ENCODE measurements around the gene ACIN1. TPM values are rescaled to one million over a fixed set of nuclear protein-coding genes. Genes with fewer than 3 reads are reported as not detected.

ACIN1 gene
- total RNA-seq, 1 experiment from 2014 or later = 179 TPM

DNA sequence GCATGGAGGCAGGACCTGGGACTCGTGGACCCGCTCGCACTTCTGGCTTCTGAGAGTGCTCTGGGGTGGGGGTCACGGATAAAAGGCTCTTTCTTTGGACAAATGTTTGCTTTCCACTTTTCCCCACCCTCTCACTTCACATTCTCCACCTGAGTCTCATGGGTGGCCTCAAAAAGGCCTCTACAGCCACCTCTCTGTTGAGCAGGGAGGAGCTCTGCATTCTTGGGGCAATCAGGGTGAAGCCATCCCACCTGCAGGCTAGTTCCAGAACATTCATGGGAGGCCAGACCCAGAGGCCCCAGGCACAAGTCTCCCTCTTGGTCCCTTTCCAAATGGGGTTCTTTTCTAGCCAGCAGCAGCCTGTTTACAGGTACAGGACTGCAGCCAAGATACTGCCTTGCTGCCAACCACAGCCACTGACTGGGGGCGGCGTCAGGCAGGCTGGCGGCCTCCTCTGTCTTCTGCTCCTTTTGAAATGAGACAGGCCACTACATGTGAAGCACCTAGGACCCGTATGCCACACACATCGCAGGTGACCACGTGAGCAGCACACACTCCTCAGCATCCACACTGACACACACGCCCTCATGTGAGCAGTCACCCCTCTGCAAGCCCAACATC, 42.4 kb upstream of the ACIN1 start:
- Histone ChIP-seq H3K4me3 (replicated peaks in 1 of 2; ENCODE audit: low read depth in 1 of 2, low read length in 2 of 2) (no peak overlapping the region), H3K79me2 (ENCODE audit: insufficient read depth, low read length) (no peaks in the 10 kb centered on the region), H3K27me3 (ENCODE audit: insufficient read depth, low read length) (no peaks in the 10 kb centered on the region), H3K4me1 (ENCODE audit: control insufficient read depth in 1 of 2, insufficient read depth in 2 of 2, low read length in 2 of 2) (peaks cover 0 to 6% of the 10 kb centered on the region in 2 experiments; a peak in 2 of 4 replicates), H3K9me2 (ENCODE audit: insufficient read depth) (no peaks in the 10 kb centered on the region), H4K20me1 (ENCODE audit: insufficient read depth) (no peaks in the 10 kb centered on the region), H3K4me2 (ENCODE audit: low read length) (no peak overlapping the region), H3K27ac (ENCODE audit: low read depth, low read length) (no peak overlapping the region; the same call in 1 of the 2 replicates), H3K9me3 (ENCODE audit: control insufficient read depth in 1 of 2, insufficient read depth in 1 of 2, low read depth in 1 of 2, low read length in 2 of 2) (no peaks in the 10 kb centered on the region), H3K9ac (ENCODE audit: low read length) (no peak overlapping the region), H2AFZ (ENCODE audit: low read depth, low read length, poor library complexity, severe bottlenecking) (no peak overlapping the region), H3K36me3 (ENCODE audit: control insufficient read depth in 1 of 2, insufficient read depth in 2 of 2, low read length in 2 of 2) (no peaks in the 10 kb centered on the region)
- ChIA-PET RAD21 (ENCODE audit: low non-redundant PET in 1 of 2, low total read pairs in 2 of 2, uncharacterized antibody in 2 of 2, unreplicated experiment in 2 of 2) (no interaction called here), POLR2A (no interaction called here), CTCF (interaction anchor here (1.2 kb wide), 1 partner anchor 17 kb away, joined by 4 read pairs; no protein-coding TSS in a partner anchor)
- BruUV-seq (replicated peaks) = no TSS peak
- TF ChIP-seq MAX (IDR thresholded peaks at IDR 0.05) (no peak), CBX3 (IDR thresholded peaks at IDR 0.05; ENCODE audit: low read depth) (no peak), POLR2A (IDR thresholded peaks at IDR 0.05; ENCODE audit: borderline replicate concordance, extremely low read depth, insufficient read depth, insufficient read length) (no peak), EZH2phosphoT487 (IDR thresholded peaks at IDR 0.05; ENCODE audit: borderline replicate concordance) (no peak), ATF3 (IDR thresholded peaks at IDR 0.05) (no peak), ELF1 (IDR thresholded peaks at IDR 0.05; ENCODE audit: borderline replicate concordance, low read depth) (no peak), SP1 (IDR thresholded peaks at IDR 0.05; ENCODE audit: low read depth) (no peak), YY1 (IDR thresholded peaks at IDR 0.05; ENCODE audit: extremely low read depth, insufficient replicate concordance, low read depth, low read length) (no peak), RAD21 (IDR thresholded peaks at IDR 0.05; ENCODE audit: low read depth) (no peak), FOSL1 (IDR thresholded peaks at IDR 0.05; ENCODE audit: low read depth) (no peak)
- TF ChIP-seq, protein P1, sequence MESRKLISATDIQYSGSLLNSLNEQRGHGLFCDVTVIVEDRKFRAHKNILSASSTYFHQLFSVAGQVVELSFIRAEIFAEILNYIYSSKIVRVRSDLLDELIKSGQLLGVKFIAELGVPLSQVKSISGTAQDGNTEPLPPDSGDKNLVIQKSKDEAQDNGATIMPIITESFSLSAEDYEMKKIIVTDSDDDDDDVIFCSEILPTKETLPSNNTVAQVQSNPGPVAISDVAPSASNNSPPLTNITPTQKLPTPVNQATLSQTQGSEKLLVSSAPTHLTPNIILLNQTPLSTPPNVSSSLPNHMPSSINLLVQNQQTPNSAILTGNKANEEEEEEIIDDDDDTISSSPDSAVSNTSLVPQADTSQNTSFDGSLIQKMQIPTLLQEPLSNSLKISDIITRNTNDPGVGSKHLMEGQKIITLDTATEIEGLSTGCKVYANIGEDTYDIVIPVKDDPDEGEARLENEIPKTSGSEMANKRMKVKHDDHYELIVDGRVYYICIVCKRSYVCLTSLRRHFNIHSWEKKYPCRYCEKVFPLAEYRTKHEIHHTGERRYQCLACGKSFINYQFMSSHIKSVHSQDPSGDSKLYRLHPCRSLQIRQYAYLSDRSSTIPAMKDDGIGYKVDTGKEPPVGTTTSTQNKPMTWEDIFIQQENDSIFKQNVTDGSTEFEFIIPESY (IDR thresholded peaks at IDR 0.05; ENCODE audit: extremely low read depth, insufficient replicate concordance, low read length) = no peak
- DNase-seq (ENCODE audit: low read depth, low spot score) (no peak), ATAC-seq (no peak)
- intact Hi-C loops (cut with micrococcal nuclease) = no loop called here

Measured in HCT116 (cell line).